T-helper 22 cell (primary cell): Measurements from ENCODE around the gene ERICH2.

Experiments used
- DNase-seq: peaks from one replicate; pipeline ENCODE4 v3.0.0-alpha.2; 2020; ENCODE audit warnings: low read depth

Gene ERICH2

GRCh38 chr2:170763232-170763631, 6.9 kb upstream of the ERICH2 start:
- no peak for DNase-seq

GRCh38 chr2:170764880-170765261, 5.3 kb upstream of the ERICH2 start:
- no peak for DNase-seq

GRCh38 chr2:170766693-170767092, 3.5 kb upstream of the ERICH2 start:
- DNase-seq: no peak

- DNase-seq: peak; percentile 54
These were observed 635 bp downstream of the ERICH2 start for GRCh38 chr2:170770606-170771420.

GRCh38 chr2:170771421-170771937, 1.3 kb downstream of the ERICH2 start:
- no peak for DNase-seq

GRCh38 chr2:170772295-170772694, 2.1 kb downstream of the ERICH2 start:
- DNase-seq: no peak

- DNase-seq: no peak
These were observed 3.9 kb downstream of the ERICH2 start for GRCh38 chr2:170774074-170774473.

GRCh38 chr2:170778900-170779299, 8.7 kb downstream of the ERICH2 start:
- no peak for DNase-seq

GRCh38 chr2:170779304-170779703, 9.1 kb downstream of the ERICH2 start:
- no peak for DNase-seq

GRCh38 chr2:170782673-170783072, 12.5 kb downstream of the ERICH2 start:
- DNase-seq: no peak

GRCh38 chr2:170783549-170783948, 13.4 kb downstream of the ERICH2 start:
- no peak for DNase-seq

- DNase-seq: no peak
These were observed 28.8 kb downstream of the ERICH2 start for GRCh38 chr2:170798996-170799395.

- DNase-seq: no peak
These were observed 36.4 kb downstream of the ERICH2 start for GRCh38 chr2:170806548-170806947.

- no peak for DNase-seq
These were observed 42.8 kb downstream of the ERICH2 start for GRCh38 chr2:170812710-170813600.

GRCh38 chr2:170813611-170814532, 43.7 kb downstream of the ERICH2 start:
- DNase-seq: no peak

- DNase-seq: no peak
These were observed 44.5 kb downstream of the ERICH2 start for GRCh38 chr2:170814533-170815230.

GRCh38 chr2:170815311-170815710, 45.1 kb downstream of the ERICH2 start:
- DNase-seq: no peak

GRCh38 chr2:170815746-170816503, 45.7 kb downstream of the ERICH2 start:
- DNase-seq: no peak

- DNase-seq: peak; percentile 22
These were observed 46.4 kb downstream of the ERICH2 start, which contains the start of gene GAD1 for GRCh38 chr2:170816504-170817092. Gene GAD1, plus strand, starts transcription at chr2:170816887. Its CDS starts 1,705 bp downstream, at chr2:170818592.
